Erythroblast (primary cell): ENCODE results near the gene ACTL8.

ENCODE experiments used
- DNase-seq, 2 experiments: peaks; one replicate each; lab custom pipeline; 2025; lab: John Stamatoyannopoulos, UW
- GATA1 ChIP-seq: IDR thresholded peaks from 2 replicates; pipeline ENCODE4 v1.6.1; 2011; ENCODE audit warnings: low read depth, mild to moderate bottlenecking, control low read depth, low read length, moderate library complexity
- POLR2A ChIP-seq: IDR thresholded peaks from 2 replicates; pipeline ENCODE4 v1.6.1; 2011; ENCODE audit warnings: mild to moderate bottlenecking, low read length

The ACTL8 gene

DNA sequence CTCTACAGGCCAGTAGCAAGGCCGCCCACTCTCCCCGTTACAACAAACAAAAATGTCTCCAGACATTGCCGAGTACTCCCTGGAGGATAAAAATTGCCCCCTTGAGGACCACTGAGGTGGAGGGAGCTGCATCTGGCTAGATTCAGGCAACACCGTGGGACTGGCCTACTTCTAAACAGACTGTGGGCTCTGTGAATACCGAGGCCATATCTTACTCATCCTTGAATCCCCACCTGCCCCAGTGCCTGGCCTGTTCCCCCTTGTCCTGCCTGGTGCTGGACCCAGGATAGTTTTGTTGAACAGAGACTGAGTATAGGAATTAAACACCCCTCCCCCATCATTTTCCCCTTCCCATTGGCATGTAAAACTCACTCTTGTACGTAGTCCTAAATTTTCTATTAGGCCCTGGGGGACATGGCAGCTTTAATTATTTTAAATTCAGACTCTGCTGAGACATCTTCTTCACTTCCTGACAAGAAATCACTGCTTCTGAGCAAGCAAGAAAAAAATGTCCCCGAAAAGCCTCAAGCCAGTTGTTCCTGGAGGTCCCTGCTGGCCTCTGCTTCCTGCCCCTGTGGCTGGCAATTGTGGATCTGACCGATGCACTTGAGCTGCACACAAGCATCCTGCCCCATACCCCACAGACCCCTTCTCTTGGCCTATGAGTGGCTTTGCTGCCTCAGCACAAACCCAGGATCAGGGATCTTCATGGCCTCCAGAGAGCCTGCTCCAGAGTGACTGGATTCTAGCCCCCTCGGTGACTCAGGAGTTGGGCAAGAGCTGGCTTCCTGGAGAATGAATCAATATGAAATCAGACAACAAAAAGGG, 111.0 kb downstream of the ACTL8 start:
- no peak for DNase-seq

GRCh38 chr1:17866740-17867029, 111.6 kb downstream of the ACTL8 start:
- no peak for DNase-seq
- no peak for TF ChIP-seq POLR2A
- no peak for TF ChIP-seq GATA1

More for the DNA sequence above, 111.0 kb downstream of the ACTL8 start:
- TF ChIP-seq GATA1 = no peak
- TF ChIP-seq POLR2A = no peak

GRCh38 chr1:17867470-17867869, 112.3 kb downstream of the ACTL8 start:
- no peak for DNase-seq
- TF ChIP-seq GATA1 (no peak), POLR2A (no peak)

DNA sequence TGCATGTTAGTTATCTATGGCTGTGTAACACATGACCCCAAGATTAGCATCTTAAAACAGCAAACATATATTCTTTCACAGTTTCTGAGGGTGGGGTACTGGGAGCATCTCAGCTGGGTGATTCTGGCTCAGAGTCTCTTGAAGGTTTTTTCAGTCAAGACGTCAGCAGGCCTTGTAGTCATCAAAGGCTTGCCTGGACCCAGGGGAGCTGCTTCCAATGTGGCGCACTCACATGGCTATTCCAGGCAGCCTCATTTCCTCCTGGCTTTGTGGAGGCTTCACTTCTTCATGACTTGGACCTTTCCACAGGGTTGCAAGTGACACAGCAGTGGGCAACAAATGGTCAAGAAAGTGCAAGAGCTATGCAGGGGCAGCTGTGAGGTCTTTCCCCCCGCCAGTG, 114.7 kb downstream of the ACTL8 start:
- no peak for DNase-seq
- TF ChIP-seq POLR2A = no peak
- TF ChIP-seq GATA1 = no peak

DNA sequence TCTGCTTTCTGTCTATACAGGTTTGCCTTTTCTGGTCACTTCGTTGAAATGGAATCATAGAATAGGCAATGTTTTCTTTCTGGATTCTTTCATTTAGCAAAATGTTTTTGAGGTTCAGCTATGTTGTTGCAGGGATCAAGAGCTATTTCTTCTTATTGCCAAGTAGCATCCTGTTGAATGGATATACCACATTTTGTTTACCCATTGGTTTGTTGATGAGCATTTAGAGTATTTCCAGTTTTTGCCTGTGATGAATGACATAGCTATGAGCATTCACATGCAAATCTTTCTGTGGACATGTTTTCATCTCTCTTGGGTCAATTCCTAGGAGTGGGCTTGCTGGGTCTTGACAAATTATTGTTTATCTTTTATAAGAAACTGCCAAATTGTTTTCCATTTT, 115.5 kb downstream of the ACTL8 start:
- DNase-seq = no peak
- TF ChIP-seq POLR2A = no peak
- no peak for TF ChIP-seq GATA1

DNA sequence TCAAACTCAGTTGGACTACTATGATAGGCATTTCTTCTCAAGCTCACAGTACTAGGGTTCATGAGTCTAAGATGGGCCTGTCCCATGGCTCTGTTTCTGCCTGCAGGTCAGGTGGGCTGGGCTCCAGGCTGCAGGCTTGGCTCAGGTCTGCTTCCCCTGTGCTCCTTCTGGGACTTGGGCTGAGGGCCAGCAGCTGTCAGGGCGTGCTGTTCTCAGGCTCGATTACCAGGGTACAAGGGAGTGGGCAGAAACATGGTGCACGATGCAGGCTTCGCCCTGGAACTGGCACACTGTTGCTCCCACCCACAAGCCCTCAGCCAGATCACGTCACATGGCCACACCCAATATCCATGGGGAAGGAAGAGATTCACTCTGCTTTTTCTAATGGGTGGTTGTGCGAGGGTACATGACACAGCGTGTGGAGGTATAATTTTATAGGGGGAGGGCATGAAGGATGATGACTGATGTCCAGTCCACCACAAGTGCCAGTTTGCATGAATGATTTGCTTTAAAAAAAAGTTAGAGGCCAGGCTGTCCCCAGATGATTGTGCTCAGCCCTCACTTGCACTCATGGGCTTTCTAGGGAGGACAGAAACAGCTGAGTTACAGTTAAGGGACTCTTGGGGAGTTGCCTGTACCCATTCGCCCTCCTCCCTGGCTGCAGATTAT, 118.0 kb downstream of the ACTL8 start:
- TF ChIP-seq POLR2A = no peak
- TF ChIP-seq GATA1 = no peak
- no peak for DNase-seq

- TF ChIP-seq POLR2A = no peak
- no peak for TF ChIP-seq GATA1
- no peak for DNase-seq
Observed at GRCh38 chr1:17874231-17874630, 119.1 kb downstream of the ACTL8 start.

GRCh38 chr1:17874710-17875109, 119.6 kb downstream of the ACTL8 start:
- TF ChIP-seq POLR2A (no peak), GATA1 (no peak)
- DNase-seq = no peak

GRCh38 chr1:17875171-17875881, 120.2 kb downstream of the ACTL8 start:
- DNase-seq = no peak
- TF ChIP-seq GATA1 (no peak), POLR2A (no peak)

GRCh38 chr1:17875882-17876280, 120.7 kb downstream of the ACTL8 start:
- TF ChIP-seq GATA1 (no peak), POLR2A (no peak)
- no peak for DNase-seq
